HEK293 (cell line): ENCODE data around the gene HOXC5.
A peak's percentile ranks its signal among the peaks of the same experiment; 100 is the strongest.

Experiments
- BCL11B ChIP-seq: fragments of 450-650 bp; formaldehyde crosslinking; IDR thresholded peaks from 2 replicates; pipeline ENCODE4 v1.5.1; 2016; ENCODE audit warnings: low read depth, missing biosample characterization, missing genetic modification characterization
- FEZF1 ChIP-seq: fragments of 450-650 bp; formaldehyde crosslinking; IDR thresholded peaks from 2 replicates; pipeline ENCODE4 v1.5.1; 2016; ENCODE audit warnings: missing biosample characterization, missing genetic modification characterization
- GLIS2 ChIP-seq: fragments of 450-650 bp; formaldehyde crosslinking; IDR thresholded peaks from 2 replicates; pipeline ENCODE4 v1.5.1; 2016; ENCODE audit warnings: missing biosample characterization, missing genetic modification characterization
- HOXA7 ChIP-seq: sonication (generic); formaldehyde crosslinking; IDR thresholded peaks from 2 replicates; pipeline ENCODE4 v1.8.1; 2022; ENCODE audit warnings: missing genetic modification reagents, borderline replicate concordance
- KLF10 ChIP-seq: fragments of 450-650 bp; IDR thresholded peaks from 2 replicates; pipeline ENCODE4 v1.5.1; 2018; ENCODE audit warnings: missing biosample characterization, mild to moderate bottlenecking, missing genetic modification characterization
- PRDM10 ChIP-seq: fragments of 450-650 bp; formaldehyde crosslinking; IDR thresholded peaks from 2 replicates; pipeline ENCODE4 v1.5.1; 2016; ENCODE audit warnings: missing biosample characterization, missing genetic modification characterization
- PRDM4 ChIP-seq: fragments of 450-650 bp; formaldehyde crosslinking; IDR thresholded peaks from 2 replicates; pipeline ENCODE4 v1.5.1; 2017; ENCODE audit warnings: missing biosample characterization, missing genetic modification characterization
- WT1 ChIP-seq: fragments of 450-650 bp; formaldehyde crosslinking; IDR thresholded peaks from 2 replicates; pipeline ENCODE4 v1.5.1; 2016; ENCODE audit warnings: missing biosample characterization, missing genetic modification characterization
- YY2 ChIP-seq: fragments of 450-650 bp; formaldehyde crosslinking; IDR thresholded peaks from 2 replicates; pipeline ENCODE4 v1.5.1; 2016; ENCODE audit warnings: missing biosample characterization, missing genetic modification characterization
- ZBTB17 ChIP-seq: fragments of 450-650 bp; formaldehyde crosslinking; IDR thresholded peaks from 2 replicates; pipeline ENCODE4 v1.5.1; 2016; ENCODE audit warnings: missing biosample characterization, missing genetic modification characterization
- ZBTB49 ChIP-seq: fragments of 450-650 bp; formaldehyde crosslinking; IDR thresholded peaks from 2 replicates; pipeline ENCODE4 v1.5.1; 2016; ENCODE audit warnings: missing biosample characterization, missing genetic modification characterization, low read depth
- ZBTB7A ChIP-seq: fragments of 450-650 bp; formaldehyde crosslinking; IDR thresholded peaks from 2 replicates; pipeline ENCODE4 v1.5.1; 2016; ENCODE audit warnings: low read depth, missing biosample characterization, missing genetic modification characterization
- ZFP41 ChIP-seq: fragments of 450-650 bp; formaldehyde crosslinking; IDR thresholded peaks from 2 replicates; pipeline ENCODE4 v1.5.1; 2016; ENCODE audit warnings: missing biosample characterization, missing genetic modification characterization, borderline replicate concordance
- ZNF146 ChIP-seq: fragments of 450-650 bp; formaldehyde crosslinking; IDR thresholded peaks from 2 replicates; pipeline ENCODE4 v1.5.1; 2016; ENCODE audit warnings: missing biosample characterization, missing genetic modification characterization
- ZNF155 ChIP-seq: fragments of 450-650 bp; formaldehyde crosslinking; IDR thresholded peaks from 2 replicates; pipeline ENCODE4 v1.5.1; 2016; ENCODE audit warnings: missing biosample characterization, missing genetic modification characterization
- ZNF211 ChIP-seq: fragments of 450-650 bp; formaldehyde crosslinking; IDR thresholded peaks from 2 replicates; pipeline ENCODE4 v1.5.1; 2016; ENCODE audit warnings: low read depth, missing biosample characterization, missing genetic modification characterization
- ZNF221 ChIP-seq: fragments of 450-650 bp; formaldehyde crosslinking; IDR thresholded peaks from 2 replicates; pipeline ENCODE4 v1.5.1; 2017; ENCODE audit warnings: missing biosample characterization, missing genetic modification characterization, borderline replicate concordance
- ZNF248 ChIP-seq: fragments of 450-650 bp; formaldehyde crosslinking; IDR thresholded peaks from 2 replicates; pipeline ENCODE4 v1.5.1; 2017; ENCODE audit warnings: missing biosample characterization, missing genetic modification characterization
- ZNF423 ChIP-seq: fragments of 450-650 bp; formaldehyde crosslinking; IDR thresholded peaks from 2 replicates; pipeline ENCODE4 v1.5.1; 2016; ENCODE audit warnings: missing biosample characterization, missing genetic modification characterization
- ZNF473 ChIP-seq: fragments of 450-650 bp; formaldehyde crosslinking; IDR thresholded peaks from 2 replicates; pipeline ENCODE4 v1.5.1; 2017; ENCODE audit warnings: missing biosample characterization, missing genetic modification characterization
- ZNF660 ChIP-seq: fragments of 450-650 bp; IDR thresholded peaks from 2 replicates; pipeline ENCODE4 v1.5.1; 2018; ENCODE audit warnings: missing biosample characterization, mild to moderate bottlenecking, missing genetic modification characterization
- ZNF692 ChIP-seq: fragments of 450-650 bp; formaldehyde crosslinking; IDR thresholded peaks from 2 replicates; pipeline ENCODE4 v1.5.1; 2016; ENCODE audit warnings: missing biosample characterization, missing genetic modification characterization
- TF ChIP-seq, protein P1 (sequence below): fragments of 450-650 bp; formaldehyde crosslinking; IDR thresholded peaks from 2 replicates; pipeline ENCODE4 v1.5.1; 2016; ENCODE audit warnings: missing biosample characterization, missing genetic modification characterization
- TF ChIP-seq, protein P2 (sequence below): fragments of 450-650 bp; formaldehyde crosslinking; IDR thresholded peaks from 2 replicates; pipeline ENCODE4 v1.5.1; 2016; ENCODE audit warnings: missing biosample characterization, missing genetic modification characterization
- TF ChIP-seq, protein P3 (sequence below): fragments of 450-650 bp; formaldehyde crosslinking; IDR thresholded peaks from 2 replicates; pipeline ENCODE4 v1.5.1; 2016; ENCODE audit warnings: missing biosample characterization, missing genetic modification characterization

Gene HOXC5

GRCh38 chr12:54015018-54015931, 17.6 kb upstream of the HOXC5 start (continued):
- TF ChIP-seq ZNF423 (tag by site-specific recombination) (peak; percentile 48), ZNF248 (tag by site-specific recombination) (no peak), ZBTB7A (tag by site-specific recombination) (no peak), ZNF155 (tag by site-specific recombination) (no peak), ZNF660 (0 out of 2 replicates have a peak, but pooled peaks have one; percentile 32), HOXA7 (no peak), KLF10 (no peak), ZNF221 (tag by site-specific recombination) (no peak), ZNF692 (tag by site-specific recombination) (no peak), ZNF146 (tag by site-specific recombination) (no peak), ZNF473 (tag by site-specific recombination) (no peak), ZFP41 (tag by site-specific recombination) (no peak), PRDM10 (peak; percentile 97), BCL11B (tag by site-specific recombination) (0 out of 2 replicates have a peak, but pooled peaks have one; percentile 44), PRDM4 (0 out of 2 replicates have a peak, but pooled peaks have one; percentile 35), FEZF1 (tag by site-specific recombination) (peak; percentile 31; the same call in 1 of the 2 replicates), GLIS2 (tag by site-specific recombination) (no peak), ZBTB17 (no peak), ZNF211 (tag by site-specific recombination) (no peak), YY2 (tag by site-specific recombination) (no peak), WT1 (tag by site-specific recombination) (no peak), ZBTB49 (no peak)
- TF ChIP-seq, protein P1, sequence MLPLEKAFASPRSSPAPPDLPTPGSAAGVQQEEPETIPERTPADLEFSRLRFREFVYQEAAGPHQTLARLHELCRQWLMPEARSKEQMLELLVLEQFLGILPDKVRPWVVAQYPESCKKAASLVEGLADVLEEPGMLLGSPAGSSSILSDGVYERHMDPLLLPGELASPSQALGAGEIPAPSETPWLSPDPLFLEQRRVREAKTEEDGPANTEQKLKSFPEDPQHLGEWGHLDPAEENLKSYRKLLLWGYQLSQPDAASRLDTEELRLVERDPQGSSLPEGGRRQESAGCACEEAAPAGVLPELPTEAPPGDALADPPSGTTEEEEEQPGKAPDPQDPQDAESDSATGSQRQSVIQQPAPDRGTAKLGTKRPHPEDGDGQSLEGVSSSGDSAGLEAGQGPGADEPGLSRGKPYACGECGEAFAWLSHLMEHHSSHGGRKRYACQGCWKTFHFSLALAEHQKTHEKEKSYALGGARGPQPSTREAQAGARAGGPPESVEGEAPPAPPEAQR (tag by site-specific recombination) = no peak
- TF ChIP-seq, protein P2, sequence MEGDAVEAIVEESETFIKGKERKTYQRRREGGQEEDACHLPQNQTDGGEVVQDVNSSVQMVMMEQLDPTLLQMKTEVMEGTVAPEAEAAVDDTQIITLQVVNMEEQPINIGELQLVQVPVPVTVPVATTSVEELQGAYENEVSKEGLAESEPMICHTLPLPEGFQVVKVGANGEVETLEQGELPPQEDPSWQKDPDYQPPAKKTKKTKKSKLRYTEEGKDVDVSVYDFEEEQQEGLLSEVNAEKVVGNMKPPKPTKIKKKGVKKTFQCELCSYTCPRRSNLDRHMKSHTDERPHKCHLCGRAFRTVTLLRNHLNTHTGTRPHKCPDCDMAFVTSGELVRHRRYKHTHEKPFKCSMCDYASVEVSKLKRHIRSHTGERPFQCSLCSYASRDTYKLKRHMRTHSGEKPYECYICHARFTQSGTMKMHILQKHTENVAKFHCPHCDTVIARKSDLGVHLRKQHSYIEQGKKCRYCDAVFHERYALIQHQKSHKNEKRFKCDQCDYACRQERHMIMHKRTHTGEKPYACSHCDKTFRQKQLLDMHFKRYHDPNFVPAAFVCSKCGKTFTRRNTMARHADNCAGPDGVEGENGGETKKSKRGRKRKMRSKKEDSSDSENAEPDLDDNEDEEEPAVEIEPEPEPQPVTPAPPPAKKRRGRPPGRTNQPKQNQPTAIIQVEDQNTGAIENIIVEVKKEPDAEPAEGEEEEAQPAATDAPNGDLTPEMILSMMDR (tag by site-specific recombination) = no peak
- TF ChIP-seq, protein P3, sequence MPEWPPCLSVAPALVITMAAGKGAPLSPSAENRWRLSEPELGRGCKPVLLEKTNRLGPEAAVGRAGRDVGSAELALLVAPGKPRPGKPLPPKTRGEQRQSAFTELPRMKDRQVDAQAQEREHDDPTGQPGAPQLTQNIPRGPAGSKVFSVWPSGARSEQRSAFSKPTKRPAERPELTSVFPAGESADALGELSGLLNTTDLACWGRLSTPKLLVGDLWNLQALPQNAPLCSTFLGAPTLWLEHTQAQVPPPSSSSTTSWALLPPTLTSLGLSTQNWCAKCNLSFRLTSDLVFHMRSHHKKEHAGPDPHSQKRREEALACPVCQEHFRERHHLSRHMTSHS (tag by site-specific recombination) = no peak
